Endodermal cell (in vitro differentiated cells): ENCODE measurements around the gene CARS2. TPM values are rescaled to one million over a fixed set of nuclear protein-coding genes. Genes with fewer than 3 reads are reported as not detected.

Source experiments
- DNase-seq: peaks from one replicate; pipeline ENCODE4 v3.0.0-alpha.2; 2017
- H3K27ac ChIP-seq: 2 replicates; pipeline ENCODE4 v1.5.1; 2013; ENCODE audit warnings: mild to moderate bottlenecking, low read depth, low read length, moderate library complexity
- H3K27me3 ChIP-seq: 2 replicates; pipeline ENCODE4 v1.6.1; 2013; ENCODE audit warnings: mild to moderate bottlenecking, low read length, moderate library complexity; ENCODE audit not compliant: insufficient read depth, control insufficient read depth, poor library complexity, severe bottlenecking
- H3K36me3 ChIP-seq: 2 replicates; pipeline ENCODE4 v1.7.0; 2013; ENCODE audit warnings: mild to moderate bottlenecking, low read length, moderate library complexity; ENCODE audit not compliant: control insufficient read depth, insufficient read depth
- H3K4me1 ChIP-seq: one replicate; pipeline ENCODE4 v1.7.0; 2013; ENCODE audit warnings: low read length; ENCODE audit not compliant: control insufficient read depth, insufficient read depth
- H3K4me3 ChIP-seq: 2 replicates; pipeline ENCODE4 v1.5.1; 2013; ENCODE audit warnings: mild to moderate bottlenecking, low read length, moderate library complexity
- H3K9ac ChIP-seq: 2 replicates; pipeline ENCODE4 v1.6.1; 2013; ENCODE audit warnings: mild to moderate bottlenecking, low read length, moderate library complexity; ENCODE audit not compliant: poor library complexity, severe bottlenecking; ENCODE audit errors: extremely low read depth
- H3K9me3 ChIP-seq: 2 replicates; pipeline ENCODE4 v1.6.1; 2013; ENCODE audit warnings: mild to moderate bottlenecking, low read length, moderate library complexity; ENCODE audit not compliant: control insufficient read depth
- H3K27ac Mint-ChIP-seq: 2 replicates; pipeline ENCODE4 v1.8.0; 2020; ENCODE audit warnings: mixed read lengths
- H3K27me3 Mint-ChIP-seq: 2 replicates; pipeline ENCODE4 v1.8.0; 2021; ENCODE audit warnings: mild to moderate bottlenecking, mixed read lengths; ENCODE audit not compliant: insufficient read depth
- H3K36me3 Mint-ChIP-seq: 2 replicates; pipeline ENCODE4 v1.8.0; 2020; ENCODE audit warnings: low read depth, mixed read lengths
- H3K4me1 Mint-ChIP-seq: 2 replicates; pipeline ENCODE4 v1.8.0; 2020; ENCODE audit warnings: mixed read lengths
- H3K4me3 Mint-ChIP-seq: 2 replicates; pipeline ENCODE4 v1.8.0; 2020; ENCODE audit warnings: mild to moderate bottlenecking, moderate library complexity, mixed read lengths
- H3K9me3 Mint-ChIP-seq: 2 replicates; pipeline ENCODE4 v1.8.0; 2020; ENCODE audit warnings: mild to moderate bottlenecking, mixed read lengths
- CTCF ChIP-seq: fragments of 200-600 bp; sonication (generic); conservative IDR thresholded peaks from 2 replicates; pipeline ENCODE4 v1.5.0; 2021; ENCODE audit warnings: antibody characterized with exemption, mild to moderate bottlenecking
- WGBS, 2 experiments: methylation state at CpG; one replicate each; pipeline versions ENCODE4 v1.1.5 to v1.1.7; 2013; ENCODE audit warnings: missing lambda C conversion rate in 2 of 2, mixed read lengths in 1 of 2; ENCODE audit not compliant: insufficient coverage in 1 of 2, insufficient read length in 1 of 2; 5-methylcytosine and 5-hydroxymethylcytosine counted together
- total RNA-seq, 2 donors: library from RNA; stranded (reverse); fragmentation: NEBNext Ultra II Directional in 1 of 2; extraction: Animal tissue kit (Norgen Biotek cat#: 25700) in 1 of 2; gene quantifications; 2 replicates in 1 of 2; 3 replicates in 1 of 2; pipeline ENCODE4 v1.2.1, GENCODE V29; 2021

The CARS2 gene
- total RNA-seq, 2 donors from 2014 or later = 53.0 to 53.2 TPM

- peaks cover 34% of the 10 kb centered on the region for H3K4me1 Mint-ChIP-seq
- no peaks in the 10 kb centered on the region for H3K9me3 ChIP-seq
- no peak overlapping the region for H3K27ac ChIP-seq
- TF ChIP-seq CTCF = no peak
- no peak for DNase-seq
- H3K27me3 ChIP-seq = no peaks in the 10 kb centered on the region
- no peaks in the 10 kb centered on the region for H3K9me3 Mint-ChIP-seq
- no peak overlapping the region for H3K4me3 Mint-ChIP-seq
- H3K4me1 ChIP-seq = peaks cover 7% of the 10 kb centered on the region
- no peak overlapping the region for H3K27ac Mint-ChIP-seq
- H3K36me3 Mint-ChIP-seq = peaks cover 24% of the 10 kb centered on the region
- H3K27me3 Mint-ChIP-seq = no peaks in the 10 kb centered on the region
- no peak overlapping the region for H3K4me3 ChIP-seq
- peaks cover 28% of the 10 kb centered on the region for H3K36me3 ChIP-seq
- 95 to 100% methylated on average over 1 of the region's 2 CpGs for WGBS, 2 experiments
- no peak overlapping the region for H3K9ac ChIP-seq
Observed at GRCh38 chr13:110620596-110620995, 85.3 kb downstream of the CARS2 start.

GRCh38 chr13:110618780-110619179, 87.1 kb downstream of the CARS2 start:
- H3K27me3 ChIP-seq = no peaks in the 10 kb centered on the region
- TF ChIP-seq CTCF = no peak
- H3K36me3 ChIP-seq = peaks cover 16% of the 10 kb centered on the region
- WGBS, 2 experiments = 93 to 96% methylated on average over 8 to 9 of the region's 9 CpGs
- peaks cover 7% of the 10 kb centered on the region for H3K4me1 ChIP-seq
- H3K4me1 Mint-ChIP-seq = peaks cover 29% of the 10 kb centered on the region
- H3K4me3 ChIP-seq = no peak overlapping the region
- no peak for DNase-seq
- peaks cover 10% of the 10 kb centered on the region for H3K9me3 Mint-ChIP-seq
- peaks cover 22% of the 10 kb centered on the region for H3K36me3 Mint-ChIP-seq
- H3K4me3 Mint-ChIP-seq = no peak overlapping the region
- no peak overlapping the region for H3K27ac ChIP-seq
- no peak overlapping the region for H3K9ac ChIP-seq
- H3K27ac Mint-ChIP-seq = no peak overlapping the region
- peaks cover 2% of the 10 kb centered on the region for H3K27me3 Mint-ChIP-seq
- H3K9me3 ChIP-seq = peaks cover 4% of the 10 kb centered on the region

GRCh38 chr13:110618167-110618566, 87.7 kb downstream of the CARS2 start:
- H3K27me3 ChIP-seq = no peaks in the 10 kb centered on the region
- DNase-seq = no peak
- peak; percentile 17 for TF ChIP-seq CTCF
- peaks cover 7% of the 10 kb centered on the region for H3K4me1 ChIP-seq
- no peak overlapping the region for H3K27ac ChIP-seq
- 88 to 93% methylated on average over 7 to 8 of the region's 8 CpGs for WGBS, 2 experiments
- H3K4me1 Mint-ChIP-seq = peaks cover 29% of the 10 kb centered on the region
- peaks cover 17% of the 10 kb centered on the region for H3K36me3 Mint-ChIP-seq
- peaks cover 4% of the 10 kb centered on the region for H3K9me3 ChIP-seq
- peaks cover 5% of the 10 kb centered on the region for H3K27me3 Mint-ChIP-seq
- no peak overlapping the region for H3K4me3 Mint-ChIP-seq
- H3K4me3 ChIP-seq = no peak overlapping the region
- no peak overlapping the region for H3K9ac ChIP-seq
- peaks cover 11% of the 10 kb centered on the region for H3K36me3 ChIP-seq
- H3K27ac Mint-ChIP-seq = no peak overlapping the region
- peaks cover 14% of the 10 kb centered on the region for H3K9me3 Mint-ChIP-seq
